Thyroid gland (tissue), 4 donors: ENCODE data around the gene STRBP. TPM values are rescaled to one million over a fixed set of nuclear protein-coding genes. Genes with fewer than 3 reads are reported as not detected.
A peak's percentile ranks its signal among the peaks of the same experiment; 100 is the strongest.

ENCODE experiments used
- DNase-seq, 2 donors: peaks; one replicate each; pipeline ENCODE4 v3.0.0-alpha.2; 2019
- H3K27ac ChIP-seq, 3 donors: fragments of 200-600 bp; sonication (generic); 1 replicate in 2 of 3; 2 replicates in 1 of 3; pipeline ENCODE4 v1.5.1; 2016 to 2019; ENCODE audit warnings: mild to moderate bottlenecking in 1 of 3, moderate library complexity in 1 of 3
- H3K27me3 ChIP-seq: fragments of 200-600 bp; sonication (generic); one replicate; pipeline ENCODE4 v1.5.1; 2019
- H3K36me3 ChIP-seq, 2 donors: fragments of 200-600 bp; sonication (generic); one replicate each; pipeline ENCODE4 v1.5.1; 2016 to 2019
- H3K4me1 ChIP-seq, 2 donors: fragments of 200-600 bp; sonication (generic); one replicate each; pipeline ENCODE4 v1.5.1; 2017 to 2019
- H3K4me3 ChIP-seq, 3 donors: fragments of 200-600 bp; sonication (generic); replicated peaks in 1 of 3; 1 replicate in 2 of 3; 2 replicates in 1 of 3; pipeline ENCODE4 v1.5.1; 2016; ENCODE audit warnings: mild to moderate bottlenecking in 1 of 3
- H3K9me3 ChIP-seq: fragments of 200-600 bp; sonication (generic); one replicate; pipeline ENCODE4 v1.5.1; 2017
- CTCF ChIP-seq, 6 experiments: fragments of 200-600 bp in 3 of 6; fragments of 450-650 bp in 3 of 6; sonication (generic) in 3 of 6; IDR thresholded peaks; one replicate each; pipeline ENCODE4 v1.5.1; 2016 to 2019; ENCODE audit warnings: antibody characterized with exemption in 6 of 6, mild to moderate bottlenecking in 2 of 6, inconsistent platforms in 1 of 6, moderate library complexity in 1 of 6
- POLR2A ChIP-seq, 2 donors: fragments of 450-650 bp; IDR thresholded peaks; one replicate each; pipeline ENCODE4 v1.6.1; 2017; ENCODE audit warnings: antibody characterized with exemption in 2 of 2, mild to moderate bottlenecking in 2 of 2, moderate library complexity in 1 of 2
- WGBS, 2 donors: methylation state at CpG; one replicate each; pipeline ENCODE4 v1.1.5; 2017; 5-methylcytosine and 5-hydroxymethylcytosine counted together
- intact Hi-C: fragments of 100-400 bp; cut with DNase I; formaldehyde crosslinking; loops from one replicate; pipeline ENCODE4 v1.15.1; 2023
- total RNA-seq, 4 donors: library from RNA; depleted of rRNA; stranded (reverse); fragments of >200 nt; gene quantifications; one replicate each; pipeline ENCODE4 v1.2.3, GENCODE V29; 2016

Gene STRBP
- total RNA-seq, 4 donors from 2014 or later = 29.3 to 52.2 (median 43.9) TPM

GRCh38 chr9:123232332-123232731 lies 36.1 kb downstream of the STRBP start:
- DNase-seq = no peak
- Histone ChIP-seq H3K36me3 (no peaks in the 10 kb centered on the region), H3K9me3 (no peaks in the 10 kb centered on the region), H3K27ac (no peak overlapping the region), H3K27me3 (no peaks in the 10 kb centered on the region), H3K4me3 (no peak overlapping the region), H3K4me1 (no peaks in the 10 kb centered on the region)
- TF ChIP-seq POLR2A (IDR thresholded peaks at IDR 0.05) (no peak), CTCF (IDR thresholded peaks at IDR 0.05) (no peak)
- intact Hi-C loops = no loop called here
- WGBS, 2 donors = 91 to 96% methylated on average over 3 of the region's 3 CpGs

GRCh38 chr9:123231421-123231820 lies 37.0 kb downstream of the STRBP start:
- intact Hi-C loops = no loop called here
- H3K4me3 ChIP-seq = no peak overlapping the region
- H3K36me3 ChIP-seq = no peaks in the 10 kb centered on the region
- H3K27me3 ChIP-seq = no peaks in the 10 kb centered on the region
- H3K9me3 ChIP-seq = no peaks in the 10 kb centered on the region
- 96 to 100% methylated on average over 1 of the region's 1 CpG for WGBS, 2 donors
- no peak for DNase-seq
- H3K4me1 ChIP-seq = no peaks in the 10 kb centered on the region
- no peak for TF ChIP-seq CTCF (IDR thresholded peaks at IDR 0.05)
- no peak for TF ChIP-seq POLR2A (IDR thresholded peaks at IDR 0.05)
- no peak overlapping the region for H3K27ac ChIP-seq

GRCh38 chr9:123228967-123229366 lies 39.4 kb downstream of the STRBP start:
- Histone ChIP-seq H3K4me1 (no peaks in the 10 kb centered on the region), H3K4me3 (no peak overlapping the region), H3K27me3 (no peaks in the 10 kb centered on the region), H3K9me3 (no peaks in the 10 kb centered on the region), H3K36me3 (no peaks in the 10 kb centered on the region), H3K27ac (no peak overlapping the region)
- no peak for TF ChIP-seq CTCF (IDR thresholded peaks at IDR 0.05)
- TF ChIP-seq POLR2A (IDR thresholded peaks at IDR 0.05) = no peak
- intact Hi-C loops = no loop called here
- 85 to 88% methylated on average over 4 of the region's 4 CpGs for WGBS, 2 donors
- no peak for DNase-seq

- H3K27ac ChIP-seq = no peak overlapping the region
- H3K27me3 ChIP-seq = no peaks in the 10 kb centered on the region
- 90 to 96% methylated on average over 4 of the region's 4 CpGs for WGBS, 2 donors
- no peak overlapping the region for H3K4me3 ChIP-seq
- no peaks in the 10 kb centered on the region for H3K4me1 ChIP-seq
- no peaks in the 10 kb centered on the region for H3K9me3 ChIP-seq
- H3K36me3 ChIP-seq = no peaks in the 10 kb centered on the region
- no peak for TF ChIP-seq POLR2A (IDR thresholded peaks at IDR 0.05)
- TF ChIP-seq CTCF (IDR thresholded peaks at IDR 0.05) = no peak
- no peak for DNase-seq
- intact Hi-C loops = no loop called here
Observed at GRCh38 chr9:123225995-123226394, 42.4 kb downstream of the STRBP start.

- peak in 4 of 6 experiments; percentile 15 to 38 (median 27) for TF ChIP-seq CTCF (IDR thresholded peaks at IDR 0.05)
- no peak for TF ChIP-seq POLR2A (IDR thresholded peaks at IDR 0.05)
- H3K4me1 ChIP-seq = no peaks in the 10 kb centered on the region
- H3K36me3 ChIP-seq = no peaks in the 10 kb centered on the region
- DNase-seq = peak; percentile 10 to 12
- intact Hi-C loops = no loop called here
- no peak overlapping the region for H3K27ac ChIP-seq
- H3K9me3 ChIP-seq = no peaks in the 10 kb centered on the region
- H3K27me3 ChIP-seq = no peaks in the 10 kb centered on the region
- no peak overlapping the region for H3K4me3 ChIP-seq
- WGBS, 2 donors = 36 to 46% methylated on average over 4 of the region's 4 CpGs
Observed at GRCh38 chr9:123225374-123225813, 43.0 kb downstream of the STRBP start.
